Activated CD4-positive, alpha-beta T cell treated with anti-CD3 and anti-CD28 coated beads, Interleukin-2, amount 50 U/mL, for 1 hour (primary cell): ENCODE results near the gene IL1R1.
"Not testable (repeated sequence)": the region's sequence is repeated elsewhere in the genome, so short reads cannot be mapped to it uniquely, and the experiment has no call there.

Experiments
- DNase-seq: peaks from one replicate; pipeline ENCODE4 v3.0.0-alpha.2; 2020

Gene IL1R1

GRCh38 chr2:102111823-102112222 is 30.7 kb upstream of the IL1R1 start:
- DNase-seq = no peak

GRCh38 chr2:102112271-102112670 is 30.3 kb upstream of the IL1R1 start:
- no peak for DNase-seq

GRCh38 chr2:102112692-102113665 is 29.6 kb upstream of the IL1R1 start:
- DNase-seq = no peak

- no peak for DNase-seq
These were observed 28.2 kb upstream of the IL1R1 start for GRCh38 chr2:102114290-102114721.

- DNase-seq = no peak
These were observed 27.6 kb upstream of the IL1R1 start for GRCh38 chr2:102114851-102115497.

- no peak for DNase-seq
These were observed 25.7 kb upstream of the IL1R1 start for GRCh38 chr2:102116630-102117471.

GRCh38 chr2:102117472-102117858 is 25.1 kb upstream of the IL1R1 start:
- no peak for DNase-seq

GRCh38 chr2:102119255-102119654 is 23.3 kb upstream of the IL1R1 start:
- no peak for DNase-seq

- no peak for DNase-seq
These were observed 22.3 kb upstream of the IL1R1 start for GRCh38 chr2:102120261-102120660.

GRCh38 chr2:102120701-102121159 is 21.8 kb upstream of the IL1R1 start:
- no peak for DNase-seq

GRCh38 chr2:102122115-102122514 is 20.4 kb upstream of the IL1R1 start:
- no peak for DNase-seq

- DNase-seq = no peak
These were observed 19.6 kb upstream of the IL1R1 start for GRCh38 chr2:102122909-102123308.

GRCh38 chr2:102124421-102124820 is 18.1 kb upstream of the IL1R1 start:
- not testable (repeated sequence) for DNase-seq

- no peak for DNase-seq
These were observed 16.4 kb upstream of the IL1R1 start for GRCh38 chr2:102126169-102126568.

GRCh38 chr2:102126660-102127059 is 15.9 kb upstream of the IL1R1 start:
- DNase-seq = no peak

GRCh38 chr2:102129082-102129481 is 13.5 kb upstream of the IL1R1 start:
- no peak for DNase-seq

GRCh38 chr2:102129951-102130646 is 12.4 kb upstream of the IL1R1 start:
- DNase-seq = no peak

- DNase-seq = no peak
These were observed 11.9 kb upstream of the IL1R1 start for GRCh38 chr2:102130647-102130991.

- DNase-seq = no peak
These were observed 11.0 kb upstream of the IL1R1 start for GRCh38 chr2:102131564-102131963.

GRCh38 chr2:102137138-102137537 is 5.4 kb upstream of the IL1R1 start:
- no peak for DNase-seq

GRCh38 chr2:102138331-102138730 is 4.2 kb upstream of the IL1R1 start:
- no peak for DNase-seq

GRCh38 chr2:102139851-102140250 is 2.7 kb upstream of the IL1R1 start:
- DNase-seq = no peak

- DNase-seq = no peak
These were observed 2.2 kb upstream of the IL1R1 start for GRCh38 chr2:102140377-102140776.
